Breast epithelium (tissue), 4 donors: Measurements from ENCODE around the gene QTRT2. TPM values are rescaled to one million over a fixed set of nuclear protein-coding genes. Genes with fewer than 3 reads are reported as not detected.

Experiments used
- DNase-seq, 2 donors: peaks; one replicate each; pipeline ENCODE4 v3.0.0-alpha.2; 2019; ENCODE audit warnings: low spot score in 2 of 2
- H3K27ac ChIP-seq, 2 donors: fragments of 200-600 bp; sonication (generic) in 1 of 2; one replicate each; pipeline ENCODE4 v1.5.1; 2016 to 2019; ENCODE audit warnings: mild to moderate bottlenecking in 1 of 2
- H3K27me3 ChIP-seq, 2 donors: fragments of 200-600 bp; sonication (generic) in 1 of 2; one replicate each; pipeline versions ENCODE4 v1.5.1 to v1.6.0; 2017 to 2019; ENCODE audit warnings: control low read depth in 1 of 2, mild to moderate bottlenecking in 1 of 2
- H3K36me3 ChIP-seq: fragments of 200-600 bp; one replicate; pipeline ENCODE4 v1.5.1; 2019
- H3K4me1 ChIP-seq, 2 donors: fragments of 200-600 bp; sonication (generic); one replicate each; pipeline ENCODE4 v1.5.1; 2016 to 2019; ENCODE audit warnings: control low read depth in 1 of 2
- H3K4me3 ChIP-seq, 3 donors: fragments of 200-600 bp; sonication (generic); 1 replicate in 2 of 3; 2 replicates in 1 of 3; pipeline ENCODE4 v1.5.1; 2016 to 2019; ENCODE audit warnings: mild to moderate bottlenecking in 3 of 3, moderate library complexity in 2 of 3
- H3K9me3 ChIP-seq, 2 donors: fragments of 200-600 bp; sonication (generic) in 1 of 2; one replicate each; pipeline ENCODE4 v1.5.1; 2016 to 2019; ENCODE audit warnings: control low read depth in 1 of 2
- POLR2A ChIP-seq: fragments of 450-650 bp; IDR thresholded peaks from one replicate; pipeline ENCODE4 v1.6.1; 2016; ENCODE audit warnings: antibody characterized with exemption, mild to moderate bottlenecking, moderate library complexity
- POLR2AphosphoS5 ChIP-seq, 3 donors: sonication (generic); formaldehyde crosslinking; IDR thresholded peaks; one replicate each; pipeline ENCODE4 v1.6.1; 2017; ENCODE audit warnings: antibody characterized with exemption in 3 of 3
- intact Hi-C: fragments of 100-400 bp; cut with DNase I; formaldehyde crosslinking; loops from one replicate; pipeline ENCODE4 v1.15.1; 2023; ENCODE audit warnings: low total_unique reads
- total RNA-seq, 3 donors: library from RNA; depleted of rRNA; stranded (reverse); fragments of >200 nt; gene quantifications; one replicate each; pipeline ENCODE4 v1.1.0, GENCODE V29; 2016
- TF ChIP-seq, protein P1 (sequence below), 3 donors: fragments of 450-650 bp; IDR thresholded peaks; one replicate each; pipeline ENCODE4 v1.5.1; 2016 to 2017; ENCODE audit warnings: antibody characterized with exemption in 3 of 3, mild to moderate bottlenecking in 3 of 3, moderate library complexity in 3 of 3

The QTRT2 gene
- total RNA-seq, 3 donors from 2014 or later: 11.0 to 25.8 (median 15.1) TPM

GRCh38 chr3:114020907-114021306, 35.6 kb upstream of the QTRT2 start:
- no peak for TF ChIP-seq POLR2A
- TF ChIP-seq POLR2AphosphoS5 (IDR thresholded peaks at IDR 0.05): no peak
- TF ChIP-seq, protein P1, sequence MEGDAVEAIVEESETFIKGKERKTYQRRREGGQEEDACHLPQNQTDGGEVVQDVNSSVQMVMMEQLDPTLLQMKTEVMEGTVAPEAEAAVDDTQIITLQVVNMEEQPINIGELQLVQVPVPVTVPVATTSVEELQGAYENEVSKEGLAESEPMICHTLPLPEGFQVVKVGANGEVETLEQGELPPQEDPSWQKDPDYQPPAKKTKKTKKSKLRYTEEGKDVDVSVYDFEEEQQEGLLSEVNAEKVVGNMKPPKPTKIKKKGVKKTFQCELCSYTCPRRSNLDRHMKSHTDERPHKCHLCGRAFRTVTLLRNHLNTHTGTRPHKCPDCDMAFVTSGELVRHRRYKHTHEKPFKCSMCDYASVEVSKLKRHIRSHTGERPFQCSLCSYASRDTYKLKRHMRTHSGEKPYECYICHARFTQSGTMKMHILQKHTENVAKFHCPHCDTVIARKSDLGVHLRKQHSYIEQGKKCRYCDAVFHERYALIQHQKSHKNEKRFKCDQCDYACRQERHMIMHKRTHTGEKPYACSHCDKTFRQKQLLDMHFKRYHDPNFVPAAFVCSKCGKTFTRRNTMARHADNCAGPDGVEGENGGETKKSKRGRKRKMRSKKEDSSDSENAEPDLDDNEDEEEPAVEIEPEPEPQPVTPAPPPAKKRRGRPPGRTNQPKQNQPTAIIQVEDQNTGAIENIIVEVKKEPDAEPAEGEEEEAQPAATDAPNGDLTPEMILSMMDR (IDR thresholded peaks at IDR 0.05): no peak
- Histone ChIP-seq H3K4me1 (no peaks in the 10 kb centered on the region), H3K27ac (no peak overlapping the region), H3K9me3 (no peaks in the 10 kb centered on the region), H3K27me3 (no peaks in the 10 kb centered on the region), H3K36me3 (no peaks in the 10 kb centered on the region), H3K4me3 (no peak overlapping the region)
- intact Hi-C loops: no loop called here
- DNase-seq: no peak

DNA sequence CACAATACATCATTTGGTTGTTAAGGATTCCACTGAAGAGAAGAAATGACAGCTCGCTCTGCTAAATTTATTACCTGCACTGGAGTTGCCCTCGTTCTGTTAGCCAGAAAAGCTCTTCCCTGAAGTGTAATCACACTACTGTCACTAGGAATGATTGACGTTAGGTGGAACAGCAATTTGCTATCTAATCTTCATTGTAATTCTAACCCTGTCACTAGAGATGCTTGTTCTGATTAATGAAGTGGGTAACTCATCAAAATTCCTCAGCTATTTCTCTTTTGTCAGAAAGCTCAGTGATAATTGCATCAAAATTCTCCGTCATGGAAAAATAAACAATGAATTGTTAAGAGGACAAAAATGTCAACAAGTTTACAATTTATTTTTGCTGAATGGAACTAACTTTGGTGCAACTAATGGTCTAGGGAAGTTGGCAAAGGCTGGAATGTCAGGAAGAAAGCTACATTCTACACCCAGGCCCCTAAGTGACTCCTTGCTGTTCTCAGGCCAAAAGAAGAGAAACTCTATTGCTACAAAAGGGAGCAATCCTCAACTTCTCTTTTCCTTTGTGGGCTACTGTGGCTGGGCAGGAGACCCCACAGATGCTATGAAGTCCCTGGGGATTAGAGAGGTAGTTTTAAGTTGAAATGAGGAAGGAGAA, 34.3 kb upstream of the QTRT2 start:
- H3K9me3 ChIP-seq: no peaks in the 10 kb centered on the region
- H3K27ac ChIP-seq: no peak overlapping the region
- no peak for TF ChIP-seq POLR2A
- TF ChIP-seq, protein P1 (IDR thresholded peaks at IDR 0.05): no peak
- TF ChIP-seq POLR2AphosphoS5 (IDR thresholded peaks at IDR 0.05): no peak
- no peak overlapping the region for H3K4me3 ChIP-seq
- DNase-seq: no peak
- intact Hi-C loops: no loop called here
- no peaks in the 10 kb centered on the region for H3K4me1 ChIP-seq
- no peaks in the 10 kb centered on the region for H3K36me3 ChIP-seq
- no peaks in the 10 kb centered on the region for H3K27me3 ChIP-seq

- H3K27me3 ChIP-seq: no peaks in the 10 kb centered on the region
- intact Hi-C loops: no loop called here
- no peak overlapping the region for H3K27ac ChIP-seq
- H3K9me3 ChIP-seq: no peaks in the 10 kb centered on the region
- H3K4me1 ChIP-seq: no peaks in the 10 kb centered on the region
- TF ChIP-seq POLR2AphosphoS5 (IDR thresholded peaks at IDR 0.05): no peak
- TF ChIP-seq, protein P1 (IDR thresholded peaks at IDR 0.05): no peak
- no peak for TF ChIP-seq POLR2A
- DNase-seq: no peak
- no peak overlapping the region for H3K4me3 ChIP-seq
- no peaks in the 10 kb centered on the region for H3K36me3 ChIP-seq
These were observed 31.1 kb upstream of the QTRT2 start for GRCh38 chr3:114025451-114025850.

GRCh38 chr3:114026331-114026730, 30.2 kb upstream of the QTRT2 start:
- no peaks in the 10 kb centered on the region for H3K36me3 ChIP-seq
- intact Hi-C loops: no loop called here
- DNase-seq: no peak
- no peak overlapping the region for H3K27ac ChIP-seq
- no peak overlapping the region for H3K4me3 ChIP-seq
- H3K27me3 ChIP-seq: no peaks in the 10 kb centered on the region
- H3K9me3 ChIP-seq: no peaks in the 10 kb centered on the region
- H3K4me1 ChIP-seq: no peaks in the 10 kb centered on the region
- no peak for TF ChIP-seq POLR2A
- TF ChIP-seq, protein P1 (IDR thresholded peaks at IDR 0.05): no peak
- no peak for TF ChIP-seq POLR2AphosphoS5 (IDR thresholded peaks at IDR 0.05)

GRCh38 chr3:114033721-114034120, 22.8 kb upstream of the QTRT2 start:
- Histone ChIP-seq H3K4me1 (no peaks in the 10 kb centered on the region), H3K27me3 (no peaks in the 10 kb centered on the region), H3K36me3 (no peaks in the 10 kb centered on the region), H3K9me3 (no peaks in the 10 kb centered on the region), H3K27ac (no peak overlapping the region), H3K4me3 (no peak overlapping the region)
- no peak for DNase-seq
- TF ChIP-seq POLR2A: no peak
- no peak for TF ChIP-seq POLR2AphosphoS5 (IDR thresholded peaks at IDR 0.05)
- TF ChIP-seq, protein P1 (IDR thresholded peaks at IDR 0.05): no peak
- intact Hi-C loops: no loop called here
